Measurements from ENCODE around the gene PYGB.

Gene PYGB

GRCh38 chr20:25226433-25227316 is 21.2 kb upstream of the PYGB start:
- TF ChIP-seq CTCF (conservative IDR thresholded peaks at IDR 0.05; ENCODE audit: low read depth, low read length), result no peak
- Histone ChIP-seq H3K79me2 (ENCODE audit: insufficient read depth, low read depth) (no peaks in the 10 kb centered on the region), H3K27me3 (ENCODE audit: insufficient read depth, low read depth) (no peaks in the 10 kb centered on the region), H4K20me1 (ENCODE audit: insufficient read depth) (no peaks in the 10 kb centered on the region), H3K4me3 (IDR thresholded peaks at IDR 0.05; ENCODE audit: insufficient read depth, low read depth, low read length) (no peak overlapping the region), H2AFZ (ENCODE audit: low read depth) (no peak overlapping the region), H3K27ac (no peak overlapping the region), H3K4me2 (no peak overlapping the region), H3K4me1 (ENCODE audit: low read depth, poor library complexity, severe bottlenecking) (no peaks in the 10 kb centered on the region), H3K36me3 (ENCODE audit: insufficient read depth) (no peaks in the 10 kb centered on the region), H3K9ac (no peak overlapping the region)

GRCh38 chr20:25227317-25227831 is 20.5 kb upstream of the PYGB start:
- H3K79me2 ChIP-seq (ENCODE audit: insufficient read depth, low read depth), result no peaks in the 10 kb centered on the region
- no peaks in the 10 kb centered on the region for H3K36me3 ChIP-seq (ENCODE audit: insufficient read depth)
- H3K4me1 ChIP-seq (ENCODE audit: low read depth, poor library complexity, severe bottlenecking), result no peaks in the 10 kb centered on the region
- no peaks in the 10 kb centered on the region for H4K20me1 ChIP-seq (ENCODE audit: insufficient read depth)
- no peak overlapping the region for H3K27ac ChIP-seq
- H3K27me3 ChIP-seq (ENCODE audit: insufficient read depth, low read depth), result no peaks in the 10 kb centered on the region
- H3K4me3 ChIP-seq (IDR thresholded peaks at IDR 0.05; ENCODE audit: insufficient read depth, low read depth, low read length), result no peak overlapping the region
- H3K4me2 ChIP-seq, result no peak overlapping the region
- TF ChIP-seq CTCF (conservative IDR thresholded peaks at IDR 0.05; ENCODE audit: low read depth, low read length), result no peak
- H3K9ac ChIP-seq, result no peak overlapping the region
- no peak overlapping the region for H2AFZ ChIP-seq (ENCODE audit: low read depth)

GRCh38 chr20:25229486-25230165 is 18.3 kb upstream of the PYGB start:
- Histone ChIP-seq H4K20me1 (ENCODE audit: insufficient read depth) (no peaks in the 10 kb centered on the region), H3K4me1 (ENCODE audit: low read depth, poor library complexity, severe bottlenecking) (no peaks in the 10 kb centered on the region), H3K9ac (no peak overlapping the region), H3K27me3 (ENCODE audit: insufficient read depth, low read depth) (no peaks in the 10 kb centered on the region), H2AFZ (ENCODE audit: low read depth) (no peak overlapping the region), H3K79me2 (ENCODE audit: insufficient read depth, low read depth) (no peaks in the 10 kb centered on the region), H3K4me3 (IDR thresholded peaks at IDR 0.05; ENCODE audit: insufficient read depth, low read depth, low read length) (no peak overlapping the region), H3K36me3 (ENCODE audit: insufficient read depth) (no peaks in the 10 kb centered on the region), H3K27ac (no peak overlapping the region), H3K4me2 (no peak overlapping the region)
- TF ChIP-seq CTCF (conservative IDR thresholded peaks at IDR 0.05; ENCODE audit: low read depth, low read length), result no peak

GRCh38 chr20:25230166-25230831 is 17.6 kb upstream of the PYGB start:
- Histone ChIP-seq H3K4me1 (ENCODE audit: low read depth, poor library complexity, severe bottlenecking) (no peaks in the 10 kb centered on the region), H3K79me2 (ENCODE audit: insufficient read depth, low read depth) (no peaks in the 10 kb centered on the region), H3K36me3 (ENCODE audit: insufficient read depth) (no peaks in the 10 kb centered on the region), H3K4me2 (no peak overlapping the region), H3K27me3 (ENCODE audit: insufficient read depth, low read depth) (no peaks in the 10 kb centered on the region), H4K20me1 (ENCODE audit: insufficient read depth) (no peaks in the 10 kb centered on the region), H3K27ac (no peak overlapping the region), H3K4me3 (IDR thresholded peaks at IDR 0.05; ENCODE audit: insufficient read depth, low read depth, low read length) (no peak overlapping the region), H3K9ac (no peak overlapping the region), H2AFZ (ENCODE audit: low read depth) (no peak overlapping the region)
- TF ChIP-seq CTCF (conservative IDR thresholded peaks at IDR 0.05; ENCODE audit: low read depth, low read length), result no peak

Data from KMS-11 (cell line).